Measurements from ENCODE around the gene ASPSCR1. TPM values are rescaled to one million over a fixed set of nuclear protein-coding genes. Genes with fewer than 3 reads are reported as not detected.

ASPSCR1 gene
- total and polyA plus RNA-seq, 2 of the 13 experiments (the other 11 are each of a cell fraction or from before 2014, with no cell fraction given): 274 to 314 TPM

DNA sequence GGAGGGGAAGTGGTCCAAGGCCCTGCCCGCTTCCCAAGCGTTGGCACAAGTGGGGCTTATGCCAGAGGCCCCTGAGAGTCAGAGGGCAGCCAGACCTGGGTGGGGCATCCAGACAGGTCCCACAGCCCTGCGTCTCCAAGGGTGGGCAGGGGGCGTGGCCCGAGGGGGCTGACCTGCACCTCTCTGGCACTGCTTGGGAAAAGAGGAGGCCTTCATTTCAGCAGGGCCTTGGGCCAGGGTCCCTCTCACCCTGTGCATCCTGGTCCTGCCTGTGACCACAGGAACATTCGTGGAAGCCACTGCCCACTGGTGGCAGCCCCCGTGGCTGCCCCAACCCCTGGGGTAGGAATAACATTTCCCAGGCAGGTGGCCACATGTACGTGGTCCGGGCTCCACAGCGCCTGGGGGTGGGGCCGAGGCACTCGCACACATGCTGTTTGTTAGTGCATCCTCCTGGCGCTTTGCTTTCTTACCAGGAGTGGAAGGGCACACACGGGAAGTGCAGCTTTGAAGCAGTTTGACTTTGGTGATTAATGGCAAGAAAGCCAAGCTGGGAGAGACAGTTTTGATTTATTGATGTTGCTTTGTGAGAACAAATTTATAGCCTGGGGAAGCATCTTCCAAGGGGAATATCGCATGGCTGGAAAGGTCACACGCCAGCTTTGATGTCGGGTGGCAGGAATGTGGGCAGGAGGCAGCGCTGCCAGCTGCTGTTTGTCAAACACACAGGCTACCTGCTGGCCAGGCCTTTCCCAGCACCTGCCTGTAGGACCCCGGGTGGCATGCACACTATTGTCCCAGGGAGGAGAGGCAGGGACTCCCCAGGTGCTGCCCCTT, 40.9 kb downstream of the ASPSCR1 start (continued):
- no peak for TF ChIP-seq SNAI1 (CRISPR knock-in tag; IDR thresholded peaks at IDR 0.05; ENCODE audit: borderline replicate concordance)
- TF ChIP-seq KMT2B (CRISPR knock-in tag; IDR thresholded peaks at IDR 0.05): no peak
- TF ChIP-seq, protein P1, sequence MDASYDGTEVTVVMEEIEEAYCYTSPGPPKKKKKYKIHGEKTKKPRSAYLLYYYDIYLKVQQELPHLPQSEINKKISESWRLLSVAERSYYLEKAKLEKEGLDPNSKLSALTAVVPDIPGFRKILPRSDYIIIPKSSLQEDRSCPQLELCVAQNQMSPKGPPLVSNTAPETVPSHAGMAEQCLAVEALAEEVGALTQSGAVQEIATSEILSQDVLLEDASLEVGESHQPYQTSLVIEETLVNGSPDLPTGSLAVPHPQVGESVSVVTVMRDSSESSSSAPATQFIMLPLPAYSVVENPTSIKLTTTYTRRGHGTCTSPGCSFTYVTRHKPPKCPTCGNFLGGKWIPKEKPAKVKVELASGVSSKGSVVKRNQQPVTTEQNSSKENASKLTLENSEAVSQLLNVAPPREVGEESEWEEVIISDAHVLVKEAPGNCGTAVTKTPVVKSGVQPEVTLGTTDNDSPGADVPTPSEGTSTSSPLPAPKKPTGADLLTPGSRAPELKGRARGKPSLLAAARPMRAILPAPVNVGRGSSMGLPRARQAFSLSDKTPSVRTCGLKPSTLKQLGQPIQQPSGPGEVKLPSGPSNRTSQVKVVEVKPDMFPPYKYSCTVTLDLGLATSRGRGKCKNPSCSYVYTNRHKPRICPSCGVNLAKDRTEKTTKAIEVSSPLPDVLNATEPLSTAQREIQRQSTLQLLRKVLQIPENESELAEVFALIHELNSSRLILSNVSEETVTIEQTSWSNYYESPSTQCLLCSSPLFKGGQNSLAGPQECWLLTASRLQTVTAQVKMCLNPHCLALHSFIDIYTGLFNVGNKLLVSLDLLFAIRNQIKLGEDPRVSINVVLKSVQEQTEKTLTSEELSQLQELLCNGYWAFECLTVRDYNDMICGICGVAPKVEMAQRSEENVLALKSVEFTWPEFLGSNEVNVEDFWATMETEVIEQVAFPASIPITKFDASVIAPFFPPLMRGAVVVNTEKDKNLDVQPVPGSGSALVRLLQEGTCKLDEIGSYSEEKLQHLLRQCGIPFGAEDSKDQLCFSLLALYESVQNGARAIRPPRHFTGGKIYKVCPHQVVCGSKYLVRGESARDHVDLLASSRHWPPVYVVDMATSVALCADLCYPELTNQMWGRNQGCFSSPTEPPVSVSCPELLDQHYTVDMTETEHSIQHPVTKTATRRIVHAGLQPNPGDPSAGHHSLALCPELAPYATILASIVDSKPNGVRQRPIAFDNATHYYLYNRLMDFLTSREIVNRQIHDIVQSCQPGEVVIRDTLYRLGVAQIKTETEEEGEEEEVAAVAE (CRISPR knock-in tag; IDR thresholded peaks at IDR 0.05; ENCODE audit: borderline replicate concordance): no peak
- TF ChIP-seq SYNCRIP (IDR thresholded peaks at IDR 0.05; ENCODE audit: insufficient read depth, low read depth, low read length): no peak
- peak; percentile 34; the same call in 1 of the 2 replicates for TF ChIP-seq ZNF138 (CRISPR knock-in tag; IDR thresholded peaks at IDR 0.05; ENCODE audit: low read depth)
- no peak for TF ChIP-seq ZFP36 (IDR thresholded peaks at IDR 0.05; ENCODE audit: borderline replicate concordance, low read depth, low read length, partially characterized antibody)
- no peak for TF ChIP-seq ZNF782 (CRISPR knock-in tag; IDR thresholded peaks at IDR 0.05; ENCODE audit: borderline replicate concordance)
- 0 out of 2 replicates have a peak, but pooled peaks have one; percentile 10 for TF ChIP-seq SAP130 (CRISPR knock-in tag; IDR thresholded peaks at IDR 0.05; ENCODE audit: low read depth)
- peak; percentile 89 for TF ChIP-seq SSRP1 (CRISPR knock-in tag; IDR thresholded peaks at IDR 0.05)
- TF ChIP-seq RBAK (CRISPR knock-in tag; IDR thresholded peaks at IDR 0.05): no peak
- TF ChIP-seq CENPX (CRISPR knock-in tag; IDR thresholded peaks at IDR 0.05): no peak
- TF ChIP-seq, protein P2, sequence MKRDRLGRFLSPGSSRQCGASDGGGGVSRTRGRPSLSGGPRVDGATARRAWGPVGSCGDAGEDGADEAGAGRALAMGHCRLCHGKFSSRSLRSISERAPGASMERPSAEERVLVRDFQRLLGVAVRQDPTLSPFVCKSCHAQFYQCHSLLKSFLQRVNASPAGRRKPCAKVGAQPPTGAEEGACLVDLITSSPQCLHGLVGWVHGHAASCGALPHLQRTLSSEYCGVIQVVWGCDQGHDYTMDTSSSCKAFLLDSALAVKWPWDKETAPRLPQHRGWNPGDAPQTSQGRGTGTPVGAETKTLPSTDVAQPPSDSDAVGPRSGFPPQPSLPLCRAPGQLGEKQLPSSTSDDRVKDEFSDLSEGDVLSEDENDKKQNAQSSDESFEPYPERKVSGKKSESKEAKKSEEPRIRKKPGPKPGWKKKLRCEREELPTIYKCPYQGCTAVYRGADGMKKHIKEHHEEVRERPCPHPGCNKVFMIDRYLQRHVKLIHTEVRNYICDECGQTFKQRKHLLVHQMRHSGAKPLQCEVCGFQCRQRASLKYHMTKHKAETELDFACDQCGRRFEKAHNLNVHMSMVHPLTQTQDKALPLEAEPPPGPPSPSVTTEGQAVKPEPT (CRISPR knock-in tag; IDR thresholded peaks at IDR 0.05; ENCODE audit: low read depth): no peak
- TF ChIP-seq, protein P3, sequence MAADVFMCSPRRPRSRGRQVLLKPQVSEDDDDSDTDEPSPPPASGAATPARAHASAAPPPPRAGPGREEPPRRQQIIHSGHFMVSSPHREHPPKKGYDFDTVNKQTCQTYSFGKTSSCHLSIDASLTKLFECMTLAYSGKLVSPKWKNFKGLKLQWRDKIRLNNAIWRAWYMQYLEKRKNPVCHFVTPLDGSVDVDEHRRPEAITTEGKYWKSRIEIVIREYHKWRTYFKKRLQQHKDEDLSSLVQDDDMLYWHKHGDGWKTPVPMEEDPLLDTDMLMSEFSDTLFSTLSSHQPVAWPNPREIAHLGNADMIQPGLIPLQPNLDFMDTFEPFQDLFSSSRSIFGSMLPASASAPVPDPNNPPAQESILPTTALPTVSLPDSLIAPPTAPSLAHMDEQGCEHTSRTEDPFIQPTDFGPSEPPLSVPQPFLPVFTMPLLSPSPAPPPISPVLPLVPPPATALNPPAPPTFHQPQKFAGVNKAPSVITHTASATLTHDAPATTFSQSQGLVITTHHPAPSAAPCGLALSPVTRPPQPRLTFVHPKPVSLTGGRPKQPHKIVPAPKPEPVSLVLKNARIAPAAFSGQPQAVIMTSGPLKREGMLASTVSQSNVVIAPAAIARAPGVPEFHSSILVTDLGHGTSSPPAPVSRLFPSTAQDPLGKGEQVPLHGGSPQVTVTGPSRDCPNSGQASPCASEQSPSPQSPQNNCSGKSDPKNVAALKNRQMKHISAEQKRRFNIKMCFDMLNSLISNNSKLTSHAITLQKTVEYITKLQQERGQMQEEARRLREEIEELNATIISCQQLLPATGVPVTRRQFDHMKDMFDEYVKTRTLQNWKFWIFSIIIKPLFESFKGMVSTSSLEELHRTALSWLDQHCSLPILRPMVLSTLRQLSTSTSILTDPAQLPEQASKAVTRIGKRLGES (CRISPR knock-in tag; IDR thresholded peaks at IDR 0.05; ENCODE audit: borderline replicate concordance): no peak
- TF ChIP-seq, protein P4, sequence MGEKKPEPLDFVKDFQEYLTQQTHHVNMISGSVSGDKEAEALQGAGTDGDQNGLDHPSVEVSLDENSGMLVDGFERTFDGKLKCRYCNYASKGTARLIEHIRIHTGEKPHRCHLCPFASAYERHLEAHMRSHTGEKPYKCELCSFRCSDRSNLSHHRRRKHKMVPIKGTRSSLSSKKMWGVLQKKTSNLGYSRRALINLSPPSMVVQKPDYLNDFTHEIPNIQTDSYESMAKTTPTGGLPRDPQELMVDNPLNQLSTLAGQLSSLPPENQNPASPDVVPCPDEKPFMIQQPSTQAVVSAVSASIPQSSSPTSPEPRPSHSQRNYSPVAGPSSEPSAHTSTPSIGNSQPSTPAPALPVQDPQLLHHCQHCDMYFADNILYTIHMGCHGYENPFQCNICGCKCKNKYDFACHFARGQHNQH (CRISPR knock-in tag; IDR thresholded peaks at IDR 0.05): no peak
- no peak for TF ChIP-seq IKZF1 (IDR thresholded peaks at IDR 0.05)
- 0 out of 2 replicates have a peak, but pooled peaks have one; percentile 40 for TF ChIP-seq REL (CRISPR knock-in tag; conservative IDR thresholded peaks at IDR 0.05)
- peak; percentile 56; the same call in 1 of the 2 replicates for TF ChIP-seq ZNF558 (CRISPR knock-in tag; IDR thresholded peaks at IDR 0.05; ENCODE audit: borderline replicate concordance)
